CD4-positive, alpha-beta memory T cell (primary cell): ENCODE data around the gene ATP10A. TPM values are rescaled to one million over a fixed set of nuclear protein-coding genes. Genes with fewer than 3 reads are reported as not detected.
"Not testable (repeated sequence)": the region's sequence is repeated elsewhere in the genome, so short reads cannot be mapped to it uniquely, and the experiment has no call there.

Source experiments
- CTCF ChIA-PET: fragments of 350-600 bp; sonication (Branson Sonifier 250); formaldehyde crosslinking; loops from one replicate; lab custom pipeline; 2021; ENCODE audit warnings: inconsistent platforms; ENCODE audit not compliant: partially characterized antibody; lab: Charles Lee
- POLR2A ChIA-PET: fragments of 350-600 bp; sonication (Branson Sonifier 250); formaldehyde crosslinking; loops from one replicate; lab custom pipeline; 2021; ENCODE audit not compliant: partially characterized antibody; lab: Charles Lee
- DNase-seq, 5 donors: peaks; one replicate each; pipeline versions ENCODE4 v3.0.0 to v3.0.0-alpha.2; 2020 to 2022; ENCODE audit warnings: mixed read lengths in 1 of 5
- H3K27ac ChIP-seq: one replicate; pipeline ENCODE4 v1.7.0; 2013; ENCODE audit warnings: low read depth, low read length
- H3K27me3 ChIP-seq: 2 replicates; pipeline ENCODE4 v1.7.0; 2013; ENCODE audit warnings: mild to moderate bottlenecking, low read length, moderate library complexity; ENCODE audit not compliant: insufficient read depth
- H3K36me3 ChIP-seq: 2 replicates; pipeline ENCODE4 v1.7.0; 2013; ENCODE audit warnings: mild to moderate bottlenecking, low read length, moderate library complexity; ENCODE audit not compliant: insufficient read depth
- H3K4me1 ChIP-seq: 2 replicates; pipeline ENCODE4 v1.7.0; 2013; ENCODE audit warnings: mild to moderate bottlenecking, low read length, moderate library complexity; ENCODE audit not compliant: insufficient read depth
- H3K4me3 ChIP-seq, 2 donors: one replicate each; pipeline ENCODE4 v1.7.0; 2013; ENCODE audit warnings: low read length in 2 of 2, mild to moderate bottlenecking in 1 of 2
- H3K9me3 ChIP-seq, 2 donors: one replicate each; pipeline ENCODE4 v1.7.0; 2013; ENCODE audit warnings: low read length in 2 of 2, control low read depth in 1 of 2; ENCODE audit not compliant: control insufficient read depth in 1 of 2
- H3K27ac Mint-ChIP-seq, 7 donors: one replicate each; pipeline ENCODE4 v1.8.0; 2020 to 2021; ENCODE audit warnings: mixed read lengths in 7 of 7, mild to moderate bottlenecking in 6 of 7, inconsistent platforms in 3 of 7, moderate library complexity in 3 of 7
- H3K27me3 Mint-ChIP-seq, 2 donors: one replicate each; pipeline ENCODE4 v1.8.0; 2020 to 2021; ENCODE audit warnings: mixed read lengths in 2 of 2
- H3K36me3 Mint-ChIP-seq, 2 donors: one replicate each; pipeline ENCODE4 v1.8.0; 2020 to 2021; ENCODE audit warnings: mixed read lengths in 2 of 2, inconsistent platforms in 1 of 2, mild to moderate bottlenecking in 1 of 2
- H3K4me1 Mint-ChIP-seq, 4 donors: one replicate each; pipeline ENCODE4 v1.8.0; 2020 to 2021; ENCODE audit warnings: mixed read lengths in 4 of 4, mild to moderate bottlenecking in 1 of 4
- H3K4me3 Mint-ChIP-seq, 8 donors: one replicate each; pipeline ENCODE4 v1.8.0; 2020 to 2021; ENCODE audit warnings: mixed read lengths in 8 of 8, mild to moderate bottlenecking in 7 of 8, moderate library complexity in 6 of 8, inconsistent platforms in 3 of 8
- H3K9me3 Mint-ChIP-seq, 8 donors: one replicate each; pipeline ENCODE4 v1.8.0; 2020 to 2021; ENCODE audit warnings: mixed read lengths in 8 of 8, mild to moderate bottlenecking in 5 of 8, inconsistent platforms in 3 of 8, moderate library complexity in 1 of 8
- intact Hi-C: fragments of 100-400 bp; cut with micrococcal nuclease; formaldehyde crosslinking; loops from one replicate; pipeline ENCODE4 v1.15.1; 2023
- polyA plus RNA-seq, 2 donors: library from polyadenylated mRNA; unstranded; fragments of 300-500 nt; fragmentation: Illumina TruSeq; gene quantifications; one replicate each; pipeline ENCODE4 v1.2.3, GENCODE V29; 2021
- total RNA-seq, 2 experiments: library from RNA; stranded (reverse); gene quantifications; one replicate each; pipeline ENCODE4 v1.2.3, GENCODE V29; 2021

ATP10A gene
- total and polyA plus RNA-seq, 4 experiments from 2014 or later: 2.7 to 51.1 (median 29.7) TPM

DNA sequence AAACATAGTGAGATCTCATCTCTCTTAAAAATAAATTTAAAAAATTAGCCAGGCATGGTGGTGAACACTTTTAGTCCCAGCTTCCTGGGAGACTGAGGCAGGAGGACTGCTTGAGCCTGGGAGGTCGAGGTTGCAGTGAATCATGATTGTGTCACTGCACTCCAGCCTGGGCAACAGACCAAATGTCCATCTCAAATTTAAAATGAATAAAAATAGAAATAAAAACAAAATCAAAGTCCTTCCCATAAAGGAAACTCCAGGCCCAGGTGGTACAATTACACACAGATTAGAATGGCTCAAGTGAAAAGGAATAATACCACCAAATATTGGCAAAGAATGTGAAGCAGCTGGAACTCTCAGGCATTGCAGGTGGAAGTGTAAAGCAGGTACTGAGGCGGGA is 19.3 kb upstream of the ATP10A start:
- no peaks in the 10 kb centered on the region for H3K36me3 ChIP-seq
- H3K27ac ChIP-seq: no peak overlapping the region
- no peaks in the 10 kb centered on the region for H3K4me1 ChIP-seq
- Mint-ChIP-seq H3K27ac (no peak overlapping the region), H3K4me1 (no peaks in the 10 kb centered on the region), H3K36me3 (no peaks in the 10 kb centered on the region), H3K9me3 (no peaks in the 10 kb centered on the region), H3K4me3 (no peak overlapping the region), H3K27me3 (no peaks in the 10 kb centered on the region)
- no peaks in the 10 kb centered on the region for H3K27me3 ChIP-seq
- no peak overlapping the region for H3K4me3 ChIP-seq
- DNase-seq: no peak
- intact Hi-C loops: loop anchor here (2.0 kb wide), 1 partner anchor 20 kb away; no protein-coding TSS in a partner anchor
- ChIA-PET POLR2A (no interaction called here), CTCF (interaction anchor here (0.8 kb wide), 1 partner anchor 96 kb away, joined by 4 read pairs; no protein-coding TSS in a partner anchor)
- H3K9me3 ChIP-seq: no peaks in the 10 kb centered on the region

DNA sequence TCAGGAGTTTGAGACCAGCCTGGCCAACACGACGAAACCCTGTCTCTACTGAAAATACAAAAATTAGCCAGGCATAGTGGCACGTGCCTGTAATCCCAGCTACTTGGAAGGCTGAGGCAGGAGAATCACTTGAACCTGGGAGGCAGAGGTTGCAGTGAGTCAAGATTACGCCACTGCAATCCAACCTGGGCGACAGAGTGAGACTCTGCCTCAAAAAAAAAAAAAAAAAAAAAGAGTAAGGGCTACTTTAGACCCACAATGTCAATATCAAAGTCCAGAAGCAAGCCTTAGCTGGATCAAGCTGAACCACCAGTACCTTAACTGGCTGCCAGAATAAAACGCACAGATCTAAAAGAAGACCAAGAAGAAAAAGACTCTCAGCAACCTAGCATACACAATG is 17.8 kb upstream of the ATP10A start:
- H3K9me3 Mint-ChIP-seq, DNase-seq, H3K4me1 Mint-ChIP-seq, H3K4me3 ChIP-seq, H3K9me3 ChIP-seq, H3K36me3 ChIP-seq, H3K27ac ChIP-seq, POLR2A ChIA-PET, H3K27me3 ChIP-seq, H3K36me3 Mint-ChIP-seq, H3K4me3 Mint-ChIP-seq, H3K27ac Mint-ChIP-seq, intact Hi-C loops, H3K27me3 Mint-ChIP-seq, H3K4me1 ChIP-seq: not testable (repeated sequence)
- CTCF ChIA-PET: interaction anchor here (1.4 kb wide), 1 partner anchor 97 kb away, joined by 4 read pairs; no protein-coding TSS in a partner anchor

DNA sequence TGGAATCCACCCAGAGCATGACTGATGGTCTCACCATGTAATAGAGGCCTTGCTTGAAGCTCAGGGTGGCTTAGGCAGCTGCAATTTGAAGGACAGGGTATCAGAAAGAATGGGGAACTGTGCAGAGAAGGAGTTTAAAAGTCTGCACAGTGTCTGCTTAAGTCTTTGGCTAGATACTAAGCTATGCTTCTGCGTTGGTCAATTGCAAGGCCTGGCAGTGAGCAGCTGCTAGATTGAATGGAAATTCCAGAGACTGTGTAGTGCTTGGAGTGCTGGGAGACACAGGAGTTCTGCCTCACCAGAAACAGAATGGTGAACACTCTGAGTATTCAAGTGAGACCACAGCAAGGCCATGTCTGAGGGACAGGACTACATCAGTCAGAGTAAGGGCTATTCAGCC is 17.3 kb upstream of the ATP10A start:
- no peaks in the 10 kb centered on the region for H3K4me1 Mint-ChIP-seq
- POLR2A ChIA-PET: no interaction called here
- Histone ChIP-seq H3K9me3 (no peaks in the 10 kb centered on the region), H3K36me3 (no peaks in the 10 kb centered on the region), H3K4me1 (no peaks in the 10 kb centered on the region), H3K4me3 (no peak overlapping the region), H3K27me3 (no peaks in the 10 kb centered on the region), H3K27ac (no peak overlapping the region)
- H3K27ac Mint-ChIP-seq: no peak overlapping the region
- H3K36me3 Mint-ChIP-seq: no peaks in the 10 kb centered on the region
- DNase-seq: no peak
- CTCF ChIA-PET: interaction anchor here (0.8 kb wide), 1 partner anchor 9 kb away, joined by 3 read pairs; no protein-coding TSS in a partner anchor
- H3K9me3 Mint-ChIP-seq: no peaks in the 10 kb centered on the region
- no peak overlapping the region for H3K4me3 Mint-ChIP-seq
- intact Hi-C loops: no loop called here
- H3K27me3 Mint-ChIP-seq: no peaks in the 10 kb centered on the region

DNA sequence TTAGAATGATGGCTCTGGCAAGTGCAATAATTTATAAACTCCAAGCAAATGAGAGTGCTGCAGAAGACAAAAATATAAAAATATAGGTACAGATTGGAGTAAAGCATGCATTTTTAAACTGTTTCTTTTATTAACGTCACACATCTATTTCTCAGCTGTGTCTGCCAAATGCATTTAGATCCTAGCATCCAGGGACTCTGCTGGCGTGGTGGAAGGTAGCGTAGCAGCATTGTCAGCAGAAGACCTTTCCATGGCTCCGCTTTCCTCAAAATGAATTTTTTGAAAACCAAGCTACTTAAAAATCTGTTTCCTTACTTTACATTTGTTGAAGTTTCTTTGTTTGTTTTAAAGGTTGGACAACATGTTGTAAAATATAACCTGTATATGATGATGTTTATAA is 16.3 kb upstream of the ATP10A start:
- H3K4me3 Mint-ChIP-seq: no peak overlapping the region
- H3K36me3 Mint-ChIP-seq: no peaks in the 10 kb centered on the region
- ChIA-PET POLR2A (no interaction called here), CTCF (interaction anchor here (0.8 kb wide), 1 partner anchor 10 kb away, joined by 3 read pairs; no protein-coding TSS in a partner anchor)
- Histone ChIP-seq H3K27me3 (no peaks in the 10 kb centered on the region), H3K9me3 (no peaks in the 10 kb centered on the region), H3K27ac (no peak overlapping the region), H3K4me3 (no peak overlapping the region), H3K36me3 (no peaks in the 10 kb centered on the region), H3K4me1 (no peaks in the 10 kb centered on the region)
- intact Hi-C loops: no loop called here
- H3K4me1 Mint-ChIP-seq: no peaks in the 10 kb centered on the region
- no peak overlapping the region for H3K27ac Mint-ChIP-seq
- no peaks in the 10 kb centered on the region for H3K9me3 Mint-ChIP-seq
- no peak for DNase-seq
- H3K27me3 Mint-ChIP-seq: no peaks in the 10 kb centered on the region

GRCh38 chr15:25877681-25878080 is 14.6 kb upstream of the ATP10A start:
- H3K27me3 ChIP-seq: no peaks in the 10 kb centered on the region
- Mint-ChIP-seq H3K36me3 (no peaks in the 10 kb centered on the region), H3K27me3 (no peaks in the 10 kb centered on the region), H3K9me3 (no peaks in the 10 kb centered on the region), H3K4me1 (no peaks in the 10 kb centered on the region), H3K27ac (no peak overlapping the region), H3K4me3 (no peak overlapping the region)
- intact Hi-C loops: no loop called here
- ChIA-PET POLR2A (no interaction called here), CTCF (interaction anchor here (0.7 kb wide), 1 partner anchor 57 kb away, joined by 4 read pairs; no protein-coding TSS in a partner anchor)
- no peak for DNase-seq
- no peaks in the 10 kb centered on the region for H3K36me3 ChIP-seq
- no peaks in the 10 kb centered on the region for H3K4me1 ChIP-seq
- H3K9me3 ChIP-seq: no peaks in the 10 kb centered on the region
- H3K27ac ChIP-seq: no peak overlapping the region
- H3K4me3 ChIP-seq: no peak overlapping the region

- CTCF ChIA-PET: no interaction called here
- Histone ChIP-seq H3K27ac (no peak overlapping the region), H3K36me3 (no peaks in the 10 kb centered on the region), H3K4me3 (no peak overlapping the region), H3K27me3 (no peaks in the 10 kb centered on the region), H3K9me3 (no peaks in the 10 kb centered on the region), H3K4me1 (no peaks in the 10 kb centered on the region)
- Mint-ChIP-seq H3K27me3 (no peaks in the 10 kb centered on the region), H3K27ac (no peak overlapping the region), H3K9me3 (no peaks in the 10 kb centered on the region), H3K36me3 (no peaks in the 10 kb centered on the region), H3K4me1 (no peaks in the 10 kb centered on the region), H3K4me3 (no peak overlapping the region)
- POLR2A ChIA-PET: no interaction called here
- DNase-seq: no peak
- intact Hi-C loops: no loop called here
Observed at GRCh38 chr15:25876231-25877140, 13.4 kb upstream of the ATP10A start.

GRCh38 chr15:25875566-25875965 is 12.4 kb upstream of the ATP10A start:
- no peaks in the 10 kb centered on the region for H3K4me1 Mint-ChIP-seq
- H3K27me3 Mint-ChIP-seq: no peaks in the 10 kb centered on the region
- ChIA-PET CTCF (no interaction called here), POLR2A (no interaction called here)
- no peaks in the 10 kb centered on the region for H3K36me3 ChIP-seq
- no peak overlapping the region for H3K4me3 Mint-ChIP-seq
- no peaks in the 10 kb centered on the region for H3K36me3 Mint-ChIP-seq
- H3K9me3 ChIP-seq: no peaks in the 10 kb centered on the region
- H3K27me3 ChIP-seq: no peaks in the 10 kb centered on the region
- H3K27ac Mint-ChIP-seq: no peak overlapping the region
- no peaks in the 10 kb centered on the region for H3K4me1 ChIP-seq
- H3K4me3 ChIP-seq: no peak overlapping the region
- no peaks in the 10 kb centered on the region for H3K9me3 Mint-ChIP-seq
- no peak for DNase-seq
- intact Hi-C loops: no loop called here
- no peak overlapping the region for H3K27ac ChIP-seq
